AG04450 (cell line): Measurements from ENCODE around the gene IGF1. TPM values are rescaled to one million over a fixed set of nuclear protein-coding genes. Genes with fewer than 3 reads are reported as not detected.
A peak's percentile ranks its signal among the peaks of the same experiment; 100 is the strongest.

ENCODE experiments used
- CTCF ChIA-PET: fragments of 300-600, 350-600 bp; formaldehyde crosslinking; extraction: SDS; loops from one replicate; lab custom pipeline; 2022; ENCODE audit warnings: antibody characterized with exemption, inconsistent platforms; lab: Charles Lee
- POLR2A ChIA-PET: fragments of 350-600 bp; formaldehyde crosslinking; extraction: SDS; loops from one replicate; lab custom pipeline; 2021; ENCODE audit warnings: antibody characterized with exemption, inconsistent platforms; lab: Yijun Ruan, JAX
- DNase-seq: peaks from one replicate; pipeline ENCODE4 v3.0.0-alpha.2; 2011; ENCODE audit warnings: low read depth, low spot score
- H3K27ac ChIP-seq: one replicate; pipeline ENCODE4 v1.5.1; 2012; ENCODE audit warnings: low read depth, low read length, control low read depth
- H3K27me3 ChIP-seq: one replicate; pipeline ENCODE4 v1.6.0; 2012; ENCODE audit warnings: low read length; ENCODE audit not compliant: control insufficient read depth, insufficient read depth
- H3K4me3 ChIP-seq: 2 replicates; pipeline ENCODE4 v1.5.1; 2011; ENCODE audit warnings: mild to moderate bottlenecking, low read depth, low read length, control low read depth
- H3K9me3 ChIP-seq: 2 replicates; pipeline ENCODE4 v1.5.1; 2012; ENCODE audit warnings: low read length; ENCODE audit not compliant: control insufficient read depth, insufficient read depth
- polyA plus RNA-seq: library from polyadenylated mRNA; depleted of rRNA; stranded (reverse); fragments of >200 nt; gene quantifications from 2 replicates; pipeline ENCODE4 v1.2.3, GENCODE V29; 2011
- TF ChIP-seq, protein P1 (sequence below): IDR thresholded peaks from 2 replicates; pipeline ENCODE4 v1.5.1; 2011; ENCODE audit warnings: low read depth, low read length, control low read depth, inconsistent platforms

IGF1 gene
- polyA plus RNA-seq, 1 experiment = 0.01 TPM

DNA sequence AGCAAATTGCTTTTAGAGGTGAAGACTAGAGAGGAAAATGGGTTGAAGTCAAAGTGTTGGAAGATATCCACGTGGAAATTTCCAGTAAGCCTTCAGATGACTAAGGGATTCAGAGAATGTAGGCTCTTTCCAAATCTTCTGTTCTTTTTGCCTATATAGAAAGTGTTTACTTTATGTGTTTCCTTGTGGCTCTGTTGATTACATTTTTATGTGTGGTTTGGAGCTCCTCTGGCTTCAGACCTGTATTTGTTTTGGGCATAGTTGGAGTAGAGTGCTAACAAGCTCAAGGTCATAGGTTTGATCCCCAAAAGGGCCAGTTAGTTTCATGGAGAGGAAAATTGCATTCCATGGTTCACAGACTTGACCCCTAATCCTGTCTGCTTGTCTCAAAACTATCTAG lies 91.9 kb downstream of the IGF1 start:
- H3K27me3 ChIP-seq = no peaks in the 10 kb centered on the region
- TF ChIP-seq, protein P1, sequence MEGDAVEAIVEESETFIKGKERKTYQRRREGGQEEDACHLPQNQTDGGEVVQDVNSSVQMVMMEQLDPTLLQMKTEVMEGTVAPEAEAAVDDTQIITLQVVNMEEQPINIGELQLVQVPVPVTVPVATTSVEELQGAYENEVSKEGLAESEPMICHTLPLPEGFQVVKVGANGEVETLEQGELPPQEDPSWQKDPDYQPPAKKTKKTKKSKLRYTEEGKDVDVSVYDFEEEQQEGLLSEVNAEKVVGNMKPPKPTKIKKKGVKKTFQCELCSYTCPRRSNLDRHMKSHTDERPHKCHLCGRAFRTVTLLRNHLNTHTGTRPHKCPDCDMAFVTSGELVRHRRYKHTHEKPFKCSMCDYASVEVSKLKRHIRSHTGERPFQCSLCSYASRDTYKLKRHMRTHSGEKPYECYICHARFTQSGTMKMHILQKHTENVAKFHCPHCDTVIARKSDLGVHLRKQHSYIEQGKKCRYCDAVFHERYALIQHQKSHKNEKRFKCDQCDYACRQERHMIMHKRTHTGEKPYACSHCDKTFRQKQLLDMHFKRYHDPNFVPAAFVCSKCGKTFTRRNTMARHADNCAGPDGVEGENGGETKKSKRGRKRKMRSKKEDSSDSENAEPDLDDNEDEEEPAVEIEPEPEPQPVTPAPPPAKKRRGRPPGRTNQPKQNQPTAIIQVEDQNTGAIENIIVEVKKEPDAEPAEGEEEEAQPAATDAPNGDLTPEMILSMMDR = no peak
- DNase-seq = peak; percentile 10
- CTCF ChIA-PET = no interaction called here
- H3K9me3 ChIP-seq = no peaks in the 10 kb centered on the region
- POLR2A ChIA-PET = no interaction called here
- H3K27ac ChIP-seq = no peak overlapping the region
- no peak overlapping the region for H3K4me3 ChIP-seq

DNA sequence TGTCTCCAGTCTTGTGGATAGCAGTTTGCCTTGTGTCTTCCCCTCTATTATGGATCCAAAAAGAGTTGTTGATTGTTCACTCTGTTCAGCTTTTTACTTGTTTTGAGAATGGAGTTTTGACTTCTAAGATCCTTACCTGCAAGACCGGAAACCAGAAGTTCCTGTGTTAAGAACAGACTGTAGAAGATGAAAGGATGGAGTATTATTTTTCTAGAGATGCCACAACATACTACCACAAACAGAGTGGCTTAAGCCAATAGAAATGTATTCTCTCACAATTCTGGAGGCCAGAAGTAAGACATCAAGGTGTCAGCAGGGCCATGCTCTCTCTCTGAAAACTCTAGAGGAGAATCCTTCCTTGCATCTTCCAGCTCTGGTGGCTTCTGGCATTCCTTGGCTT lies 95.0 kb downstream of the IGF1 start:
- CTCF ChIA-PET = no interaction called here

DNA sequence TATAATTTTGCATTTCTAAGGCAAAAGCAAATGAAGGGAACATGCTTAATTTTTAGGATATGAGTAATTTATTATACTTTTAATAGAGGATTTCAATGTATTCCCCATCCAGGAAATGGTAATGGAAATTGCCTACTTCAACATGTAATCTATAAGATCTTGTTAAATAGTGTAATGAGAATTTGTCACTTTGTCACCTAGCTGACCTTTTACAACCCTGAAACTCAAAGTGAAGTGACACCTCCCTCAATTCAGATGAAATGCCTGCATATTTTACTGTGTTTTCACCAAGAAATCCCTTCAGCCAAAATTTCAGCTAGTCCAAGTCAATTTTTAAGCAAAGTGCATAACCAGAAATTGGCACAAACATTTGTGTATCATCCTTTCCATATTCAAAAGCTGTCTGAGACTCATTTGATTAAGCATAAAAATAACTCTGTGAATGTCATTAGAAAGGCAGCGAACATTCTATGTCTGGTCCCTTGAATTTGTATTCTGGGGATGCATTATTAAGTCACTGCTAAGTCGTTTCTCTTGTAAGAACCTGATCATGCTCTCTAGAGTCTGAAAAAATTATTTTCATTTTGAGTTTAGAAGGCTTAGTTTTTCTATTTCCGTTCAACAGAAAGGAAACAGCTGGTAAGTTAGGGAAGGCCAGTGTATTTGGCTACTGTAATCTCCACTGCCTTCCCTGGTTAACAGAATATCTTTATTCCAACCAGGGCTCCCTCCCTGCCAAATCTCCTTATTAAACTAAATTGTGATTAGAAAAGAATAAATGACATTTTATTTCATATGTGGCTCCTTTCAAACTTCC lies 100.8 kb downstream of the IGF1 start:
- Histone ChIP-seq H3K4me3 (no peak overlapping the region), H3K27ac (no peak overlapping the region), H3K27me3 (no peaks in the 10 kb centered on the region), H3K9me3 (no peaks in the 10 kb centered on the region)
- ChIA-PET CTCF (interaction anchor here (0.6 kb wide), 1 partner anchor 164 kb away, joined by 3 read pairs; no protein-coding TSS in a partner anchor), POLR2A (no interaction called here)
- DNase-seq = no peak
- TF ChIP-seq, protein P1 = no peak

More for the DNA sequence above, 95.0 kb downstream of the IGF1 start:
- no peaks in the 10 kb centered on the region for H3K9me3 ChIP-seq
- no peak overlapping the region for H3K4me3 ChIP-seq
- TF ChIP-seq, protein P1 = no peak
- no peak for DNase-seq
- POLR2A ChIA-PET = no interaction called here
- no peak overlapping the region for H3K27ac ChIP-seq
- H3K27me3 ChIP-seq = no peaks in the 10 kb centered on the region

DNA sequence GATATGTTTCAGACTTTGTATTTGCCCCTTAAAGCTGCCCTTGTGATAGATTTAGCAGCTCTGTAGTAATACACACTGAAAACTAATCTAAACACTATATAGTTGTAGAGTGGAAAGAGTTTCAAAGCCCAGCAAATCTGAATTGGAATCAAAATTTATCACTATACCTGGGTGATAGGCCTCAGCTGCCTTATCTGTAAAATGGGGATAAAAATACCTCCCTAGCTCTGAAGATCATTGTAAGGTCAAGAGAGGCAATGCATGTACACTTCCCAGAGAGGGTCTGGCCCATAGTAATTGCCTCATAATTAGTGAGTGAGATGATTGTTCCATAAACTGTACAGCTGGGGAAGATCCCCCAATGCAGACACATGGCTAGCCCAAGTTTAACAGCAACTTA lies 103.6 kb downstream of the IGF1 start:
- no peak for DNase-seq
- CTCF ChIA-PET = interaction anchor here (0.8 kb wide), 1 partner anchor 108 kb away, joined by 3 read pairs; no protein-coding TSS in a partner anchor
- Histone ChIP-seq H3K4me3 (no peak overlapping the region), H3K27ac (no peak overlapping the region), H3K27me3 (no peaks in the 10 kb centered on the region), H3K9me3 (no peaks in the 10 kb centered on the region)
- TF ChIP-seq, protein P1 = no peak
- POLR2A ChIA-PET = no interaction called here

DNA sequence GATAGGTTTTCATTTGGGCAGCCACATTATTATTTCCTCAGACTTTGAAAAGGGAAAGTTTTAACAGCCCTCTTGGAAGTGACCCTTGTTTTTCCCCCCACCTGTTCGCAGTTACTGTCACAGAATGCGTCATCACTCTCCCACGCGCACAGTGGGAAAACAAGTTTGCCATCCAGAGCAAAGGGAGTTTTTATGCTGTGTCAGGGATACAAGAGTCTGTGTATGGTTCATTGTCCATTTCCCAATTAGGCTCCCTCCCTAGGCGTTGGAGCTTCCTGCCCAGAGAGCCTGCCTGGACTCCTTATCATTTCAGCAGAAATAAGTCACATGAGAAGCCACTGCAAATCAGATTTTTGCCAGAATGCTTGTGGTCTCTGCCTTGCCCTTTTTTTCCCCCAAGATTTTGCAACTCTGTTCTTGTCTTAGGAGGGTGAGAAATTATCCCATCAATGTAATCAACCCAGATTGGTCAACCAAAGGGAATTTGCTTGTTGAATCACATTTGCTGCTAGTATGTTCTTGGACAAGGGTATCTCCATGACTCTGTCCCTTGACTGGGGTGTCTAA lies 104.1 kb downstream of the IGF1 start:
- no peak overlapping the region for H3K27ac ChIP-seq
- POLR2A ChIA-PET = no interaction called here

More for the DNA sequence above, 104.1 kb downstream of the IGF1 start:
- CTCF ChIA-PET = interaction anchor here (0.8 kb wide), 1 partner anchor 109 kb away, joined by 3 read pairs; no protein-coding TSS in a partner anchor
- no peaks in the 10 kb centered on the region for H3K27me3 ChIP-seq
- H3K4me3 ChIP-seq = no peak overlapping the region
- H3K9me3 ChIP-seq = no peaks in the 10 kb centered on the region
- TF ChIP-seq, protein P1 = no peak
- DNase-seq = no peak
